ENCODE results near the gene ZBTB48. TPM values are rescaled to one million over a fixed set of nuclear protein-coding genes. Genes with fewer than 3 reads are reported as not detected.

Gene ZBTB48
- total RNA-seq, 4 donors from 2014 or later: 7.5 to 31.1 (median 20.0) TPM

DNA sequence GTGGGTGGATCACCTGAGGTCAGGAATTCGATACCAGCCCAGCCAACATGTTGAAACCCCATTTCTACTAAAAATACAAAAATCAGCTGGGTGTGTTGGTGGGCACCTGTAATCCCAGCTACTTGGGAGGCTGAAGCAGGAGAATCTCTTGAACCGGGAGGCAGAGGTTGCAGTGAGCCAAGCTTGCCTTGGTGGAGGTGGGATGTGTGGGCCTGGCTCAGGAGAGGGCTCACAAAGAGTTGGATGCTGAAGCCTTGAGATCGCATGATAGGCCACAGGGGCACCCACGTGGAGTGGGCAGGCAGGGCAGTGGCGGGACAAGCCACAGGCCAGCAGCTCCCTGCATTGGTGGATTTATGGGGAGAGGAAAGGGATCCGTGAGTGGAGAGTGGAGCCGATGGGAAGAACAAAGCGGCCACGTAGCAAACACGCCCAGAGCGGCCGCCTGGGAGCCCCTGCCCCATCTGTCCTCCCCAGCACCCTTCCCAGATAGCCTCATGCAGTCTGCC is 49.2 kb downstream of the ZBTB48 start:
- TF ChIP-seq, protein P1, sequence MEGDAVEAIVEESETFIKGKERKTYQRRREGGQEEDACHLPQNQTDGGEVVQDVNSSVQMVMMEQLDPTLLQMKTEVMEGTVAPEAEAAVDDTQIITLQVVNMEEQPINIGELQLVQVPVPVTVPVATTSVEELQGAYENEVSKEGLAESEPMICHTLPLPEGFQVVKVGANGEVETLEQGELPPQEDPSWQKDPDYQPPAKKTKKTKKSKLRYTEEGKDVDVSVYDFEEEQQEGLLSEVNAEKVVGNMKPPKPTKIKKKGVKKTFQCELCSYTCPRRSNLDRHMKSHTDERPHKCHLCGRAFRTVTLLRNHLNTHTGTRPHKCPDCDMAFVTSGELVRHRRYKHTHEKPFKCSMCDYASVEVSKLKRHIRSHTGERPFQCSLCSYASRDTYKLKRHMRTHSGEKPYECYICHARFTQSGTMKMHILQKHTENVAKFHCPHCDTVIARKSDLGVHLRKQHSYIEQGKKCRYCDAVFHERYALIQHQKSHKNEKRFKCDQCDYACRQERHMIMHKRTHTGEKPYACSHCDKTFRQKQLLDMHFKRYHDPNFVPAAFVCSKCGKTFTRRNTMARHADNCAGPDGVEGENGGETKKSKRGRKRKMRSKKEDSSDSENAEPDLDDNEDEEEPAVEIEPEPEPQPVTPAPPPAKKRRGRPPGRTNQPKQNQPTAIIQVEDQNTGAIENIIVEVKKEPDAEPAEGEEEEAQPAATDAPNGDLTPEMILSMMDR (IDR thresholded peaks at IDR 0.05; ENCODE audit: low read depth): no peak

DNA sequence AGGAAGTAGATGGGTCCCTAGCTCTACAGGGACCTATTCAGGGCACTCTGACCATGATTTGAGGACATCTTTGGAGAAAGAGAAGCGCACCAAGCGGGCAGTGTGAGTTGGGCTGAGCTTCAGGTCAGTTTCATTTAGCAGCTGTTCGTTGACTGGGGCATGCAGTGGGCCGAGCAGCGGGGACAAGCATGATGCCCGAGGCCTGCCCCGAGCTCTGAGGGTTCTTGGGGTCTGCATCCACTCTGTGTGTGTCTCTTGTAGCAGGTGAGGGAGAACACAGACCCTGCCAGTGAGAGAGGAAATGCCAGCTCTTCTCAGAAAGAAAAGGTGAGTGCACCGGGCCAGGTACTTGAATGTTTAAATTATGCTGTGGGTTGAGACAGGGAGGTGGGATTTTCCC is 50.2 kb downstream of the ZBTB48 start:
- TF ChIP-seq, protein P1 (IDR thresholded peaks at IDR 0.05; ENCODE audit: low read depth): no peak

DNA sequence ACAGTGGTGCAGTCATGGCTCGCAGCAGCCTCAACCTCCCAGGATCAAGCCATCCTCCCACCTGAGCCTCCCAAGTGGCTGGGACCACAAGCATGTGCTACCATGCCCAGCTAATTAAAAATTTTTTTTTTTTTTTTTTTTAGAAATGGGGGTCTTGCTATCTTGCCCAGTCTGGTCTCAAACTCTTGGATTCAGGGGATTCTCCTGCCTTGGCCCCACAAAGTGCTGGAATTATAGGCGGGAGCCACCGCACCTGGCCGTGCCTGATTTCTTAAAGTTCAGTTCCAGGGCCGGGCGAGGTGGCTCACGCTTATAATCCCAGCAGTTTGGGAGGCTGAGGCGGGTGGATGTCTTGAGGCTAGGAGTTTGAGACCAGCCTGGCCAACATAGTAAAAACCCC is 51.3 kb downstream of the ZBTB48 start:
- TF ChIP-seq, protein P1 (IDR thresholded peaks at IDR 0.05; ENCODE audit: low read depth): no peak

DNA sequence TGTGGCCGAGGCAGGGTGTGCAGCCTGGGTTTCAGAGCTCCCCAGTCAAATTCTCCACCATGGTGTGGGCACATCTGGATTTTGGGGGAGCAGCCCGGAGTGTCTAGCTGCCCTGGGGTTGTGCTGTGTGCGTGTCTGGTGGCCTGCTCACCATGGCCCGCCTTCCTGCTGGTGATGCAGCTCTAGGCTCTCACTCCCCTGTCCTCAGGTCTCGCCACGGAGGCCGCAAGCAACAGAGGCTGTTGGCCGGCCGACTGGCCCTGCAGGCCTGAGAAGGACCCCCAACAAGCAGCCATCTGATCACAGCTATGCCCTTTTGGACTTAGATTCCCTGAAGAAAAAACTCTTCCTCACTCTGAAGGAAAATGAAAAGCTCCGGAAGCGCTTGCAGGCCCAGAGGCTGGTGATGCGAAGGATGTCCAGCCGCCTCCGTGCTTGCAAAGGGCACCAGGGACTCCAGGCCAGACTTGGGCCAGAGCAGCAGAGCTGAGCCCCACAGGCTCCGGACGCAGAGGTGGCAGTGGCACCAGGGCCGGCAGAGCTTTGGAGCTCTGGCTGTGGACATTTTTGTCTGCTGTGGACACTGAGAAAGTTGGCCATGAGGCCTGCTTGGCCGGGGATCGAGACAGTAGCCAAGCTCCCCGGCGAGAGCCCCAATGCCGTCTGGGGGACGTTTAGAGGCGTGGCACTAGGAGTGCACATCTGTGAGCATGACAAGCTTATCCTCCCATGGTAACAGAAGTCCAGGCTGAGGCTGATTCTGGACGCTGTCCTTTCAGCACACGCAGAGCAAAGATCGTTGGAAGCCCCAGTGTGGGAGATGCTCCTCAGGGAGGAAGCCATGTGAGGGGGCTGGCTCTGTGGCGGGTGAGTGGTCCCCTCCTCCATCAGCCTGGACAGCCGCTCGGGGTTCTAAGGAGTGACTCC is 53.1 kb downstream of the ZBTB48 start:
- TF ChIP-seq, protein P1 (IDR thresholded peaks at IDR 0.05; ENCODE audit: low read depth): no peak

DNA sequence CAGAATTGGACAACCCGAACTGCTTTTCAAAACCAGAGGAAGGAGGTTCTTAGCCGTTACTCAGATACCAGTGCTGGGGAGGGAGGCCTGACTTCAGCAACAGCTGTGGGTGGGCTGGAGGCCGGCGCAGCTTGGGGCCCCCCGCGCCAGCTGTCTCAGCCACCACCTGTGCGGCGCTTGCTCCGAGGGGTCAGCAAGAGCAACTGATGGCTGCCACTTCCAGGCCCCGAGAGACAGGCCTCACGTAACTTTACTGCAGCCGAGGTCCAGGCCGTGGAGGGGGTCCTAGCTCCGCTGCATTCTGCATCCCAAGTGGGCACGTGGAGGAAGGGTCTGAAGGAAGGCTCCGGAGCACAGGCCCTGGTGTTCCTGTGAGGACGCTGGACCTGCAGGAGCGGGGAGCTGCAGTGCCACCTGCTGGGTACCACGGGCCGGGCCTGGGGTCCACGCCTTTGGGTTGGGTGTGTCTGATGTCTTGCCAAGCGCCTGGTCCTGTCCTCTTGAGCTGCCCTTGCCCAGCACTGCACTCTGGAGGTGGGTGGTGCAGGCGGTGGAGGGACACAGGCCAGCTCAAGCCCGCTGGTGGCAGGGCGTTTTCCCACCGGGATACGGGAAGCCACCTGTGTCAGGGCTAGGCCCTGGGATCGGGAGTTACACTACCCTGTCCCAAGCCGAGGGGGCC is 54.7 kb downstream of the ZBTB48 start:
- TF ChIP-seq, protein P1 (IDR thresholded peaks at IDR 0.05; ENCODE audit: low read depth): no peak

DNA sequence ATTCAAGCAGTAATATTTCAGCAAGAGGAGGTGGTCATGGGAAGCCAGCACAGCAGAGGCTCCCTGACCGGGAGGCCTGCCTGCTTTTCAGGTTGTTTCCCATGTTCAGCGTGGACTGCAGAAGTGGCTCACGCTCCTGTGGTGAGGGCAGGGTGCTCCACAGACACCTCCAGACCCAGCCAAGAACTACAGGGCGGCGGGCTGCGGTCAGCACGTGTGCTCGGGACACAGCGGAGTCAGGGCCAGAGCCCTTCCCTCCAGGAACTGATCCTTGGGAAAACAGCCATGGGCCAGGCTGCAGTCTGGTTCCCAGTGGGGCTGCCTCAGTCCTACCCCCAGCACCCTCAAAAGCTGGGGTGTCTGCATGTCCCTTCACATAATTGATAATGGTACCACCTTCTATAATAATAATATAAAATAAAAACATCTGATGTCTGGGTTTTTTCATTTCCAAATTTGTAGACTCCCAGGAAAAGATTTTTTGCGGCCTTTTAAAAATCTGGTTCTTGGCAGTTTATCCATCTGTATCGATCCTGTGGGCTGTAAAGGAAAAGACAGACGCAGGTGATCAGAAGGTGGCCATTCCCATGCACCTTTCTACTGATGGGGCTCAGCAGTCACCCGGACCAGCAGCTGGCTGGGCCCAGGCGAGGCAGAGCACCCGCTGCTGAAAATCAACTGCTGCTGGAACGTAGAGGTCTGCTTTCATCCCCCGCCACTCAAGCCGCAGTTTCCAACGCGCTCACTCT is 55.5 kb downstream of the ZBTB48 start:
- TF ChIP-seq, protein P1 (IDR thresholded peaks at IDR 0.05; ENCODE audit: low read depth): no peak

Data from subcutaneous adipose tissue (tissue), 4 donors.